Measurements from ENCODE around the gene SFMBT1. TPM values are rescaled to one million over a fixed set of nuclear protein-coding genes. Genes with fewer than 3 reads are reported as not detected.
"Not testable (repeated sequence)": the region's sequence is repeated elsewhere in the genome, so short reads cannot be mapped to it uniquely, and the experiment has no call there.

Gene SFMBT1
- total RNA-seq, 1 donor from 2014 or later = 17.3 TPM

DNA sequence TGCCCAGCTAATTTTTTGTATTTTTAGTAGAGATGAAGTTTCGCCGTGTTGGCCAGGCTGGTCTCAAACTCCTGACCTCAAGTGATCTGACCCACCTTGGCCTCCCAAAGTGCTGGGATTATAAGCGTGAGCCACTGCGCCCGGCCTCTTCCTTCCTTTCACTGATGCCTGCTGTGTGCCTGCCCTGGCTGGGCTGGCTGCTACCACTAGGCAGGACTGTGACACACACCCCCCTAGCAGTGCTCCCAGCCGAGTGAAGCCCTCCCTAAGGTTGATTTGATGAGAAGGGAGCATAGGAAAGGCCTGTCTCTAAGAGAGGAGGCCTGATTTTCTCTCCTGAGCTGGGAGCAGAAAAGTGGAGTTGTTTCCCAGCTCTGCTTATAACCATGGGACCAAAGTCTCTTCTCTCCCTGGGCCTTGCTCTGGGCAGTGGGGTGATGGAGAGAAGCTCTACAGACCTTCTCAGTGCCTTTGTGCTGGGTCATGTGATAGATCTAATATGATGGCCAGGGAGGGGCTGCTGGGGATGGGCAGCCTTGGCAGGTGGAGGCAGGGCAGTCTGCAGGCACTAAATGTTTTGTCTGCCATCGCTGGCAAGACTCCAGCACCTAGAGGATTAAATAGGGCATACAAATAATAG lies 20.1 kb upstream of the SFMBT1 start:
- Histone ChIP-seq H3K27me3 (ENCODE audit: low read depth) (no peaks in the 10 kb centered on the region), H3K9me3 (no peaks in the 10 kb centered on the region), H3K4me1 (no peaks in the 10 kb centered on the region), H3K27ac (no peak overlapping the region), H3K4me3 (no peak overlapping the region), H3K36me3 (no peaks in the 10 kb centered on the region)
- ATAC-seq (no peak), DNase-seq (no peak)
- TF ChIP-seq, protein P1, sequence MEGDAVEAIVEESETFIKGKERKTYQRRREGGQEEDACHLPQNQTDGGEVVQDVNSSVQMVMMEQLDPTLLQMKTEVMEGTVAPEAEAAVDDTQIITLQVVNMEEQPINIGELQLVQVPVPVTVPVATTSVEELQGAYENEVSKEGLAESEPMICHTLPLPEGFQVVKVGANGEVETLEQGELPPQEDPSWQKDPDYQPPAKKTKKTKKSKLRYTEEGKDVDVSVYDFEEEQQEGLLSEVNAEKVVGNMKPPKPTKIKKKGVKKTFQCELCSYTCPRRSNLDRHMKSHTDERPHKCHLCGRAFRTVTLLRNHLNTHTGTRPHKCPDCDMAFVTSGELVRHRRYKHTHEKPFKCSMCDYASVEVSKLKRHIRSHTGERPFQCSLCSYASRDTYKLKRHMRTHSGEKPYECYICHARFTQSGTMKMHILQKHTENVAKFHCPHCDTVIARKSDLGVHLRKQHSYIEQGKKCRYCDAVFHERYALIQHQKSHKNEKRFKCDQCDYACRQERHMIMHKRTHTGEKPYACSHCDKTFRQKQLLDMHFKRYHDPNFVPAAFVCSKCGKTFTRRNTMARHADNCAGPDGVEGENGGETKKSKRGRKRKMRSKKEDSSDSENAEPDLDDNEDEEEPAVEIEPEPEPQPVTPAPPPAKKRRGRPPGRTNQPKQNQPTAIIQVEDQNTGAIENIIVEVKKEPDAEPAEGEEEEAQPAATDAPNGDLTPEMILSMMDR (IDR thresholded peaks at IDR 0.05) = no peak
- intact Hi-C loops (cut with DNase I) = no loop called here

DNA sequence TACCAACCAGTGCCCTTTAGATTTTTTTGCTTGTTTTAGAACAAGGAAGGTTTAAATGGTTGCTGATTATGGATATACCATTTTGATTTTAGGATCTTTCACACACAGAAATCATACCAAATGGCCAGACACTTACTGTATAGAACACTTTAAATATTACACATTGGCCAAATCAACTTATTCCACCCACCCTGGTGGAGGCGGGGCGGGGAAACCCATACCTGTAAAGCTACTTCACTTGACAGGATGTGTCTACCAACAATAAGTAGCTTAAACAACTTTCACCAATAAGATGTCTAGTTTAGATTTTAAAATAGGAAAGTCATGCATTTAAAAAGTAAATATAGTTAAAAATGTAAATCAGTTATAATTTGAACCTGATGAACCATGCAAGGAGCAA lies 17.0 kb upstream of the SFMBT1 start:
- Histone ChIP-seq H3K27ac (no peak overlapping the region), H3K4me3 (no peak overlapping the region), H3K9me3 (no peaks in the 10 kb centered on the region), H3K27me3 (ENCODE audit: low read depth) (no peaks in the 10 kb centered on the region), H3K36me3 (no peaks in the 10 kb centered on the region), H3K4me1 (no peaks in the 10 kb centered on the region)
- DNase-seq = no peak
- ATAC-seq = no peak
- TF ChIP-seq, protein P1 (IDR thresholded peaks at IDR 0.05) = no peak
- intact Hi-C loops (cut with DNase I) = no loop called here

DNA sequence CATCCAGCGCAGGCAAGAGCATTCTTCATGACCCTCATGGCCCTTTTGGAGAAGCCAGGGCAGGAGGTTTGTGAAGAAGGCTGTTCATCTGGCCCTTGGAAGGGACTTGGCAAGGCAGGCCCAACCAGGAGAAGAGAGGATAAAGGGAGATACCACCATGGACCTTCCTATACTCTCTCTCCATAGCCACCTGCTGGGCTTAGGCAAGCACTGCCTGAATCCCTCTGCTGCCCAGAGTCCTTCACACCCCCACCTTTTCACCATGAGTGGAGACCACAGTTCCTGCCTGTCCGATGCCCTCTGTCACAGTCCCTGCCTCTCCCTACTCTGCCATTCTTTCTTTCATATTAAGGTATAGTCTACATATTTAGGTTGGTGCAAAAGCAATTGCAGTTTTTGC lies 10.6 kb upstream of the SFMBT1 start:
- Histone ChIP-seq H3K4me1 (no peaks in the 10 kb centered on the region), H3K4me3 (no peak overlapping the region), H3K9me3 (no peaks in the 10 kb centered on the region), H3K27me3 (ENCODE audit: low read depth) (no peaks in the 10 kb centered on the region), H3K27ac (no peak overlapping the region), H3K36me3 (no peaks in the 10 kb centered on the region)
- TF ChIP-seq, protein P1 (IDR thresholded peaks at IDR 0.05) = no peak
- ATAC-seq (no peak), DNase-seq (no peak)
- intact Hi-C loops (cut with DNase I) = no loop called here

DNA sequence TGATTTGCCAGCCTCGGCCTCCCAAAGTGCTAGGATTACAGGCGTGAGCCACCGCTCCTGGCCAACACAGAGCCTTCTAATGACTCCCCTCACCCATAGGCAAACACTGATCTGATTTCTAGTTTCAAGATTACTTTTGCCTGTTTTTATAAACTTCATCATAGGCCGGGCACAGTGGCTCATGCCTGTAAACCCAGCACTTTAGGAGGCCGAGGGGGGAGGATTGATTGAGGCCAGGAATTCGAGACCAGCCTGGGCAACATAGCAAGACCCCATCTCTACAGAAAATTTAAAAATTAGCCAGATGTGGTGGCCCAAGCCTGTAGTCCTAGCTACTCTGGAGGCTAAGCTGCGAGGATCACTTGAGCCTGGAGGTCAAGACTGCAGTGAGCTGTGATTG lies 8.4 kb upstream of the SFMBT1 start:
- intact Hi-C loops (cut with DNase I); H3K27ac ChIP-seq; DNase-seq; H3K4me3 ChIP-seq; H3K27me3 ChIP-seq (ENCODE audit: low read depth); H3K9me3 ChIP-seq; H3K4me1 ChIP-seq; ATAC-seq; H3K36me3 ChIP-seq: not testable (repeated sequence)

DNA sequence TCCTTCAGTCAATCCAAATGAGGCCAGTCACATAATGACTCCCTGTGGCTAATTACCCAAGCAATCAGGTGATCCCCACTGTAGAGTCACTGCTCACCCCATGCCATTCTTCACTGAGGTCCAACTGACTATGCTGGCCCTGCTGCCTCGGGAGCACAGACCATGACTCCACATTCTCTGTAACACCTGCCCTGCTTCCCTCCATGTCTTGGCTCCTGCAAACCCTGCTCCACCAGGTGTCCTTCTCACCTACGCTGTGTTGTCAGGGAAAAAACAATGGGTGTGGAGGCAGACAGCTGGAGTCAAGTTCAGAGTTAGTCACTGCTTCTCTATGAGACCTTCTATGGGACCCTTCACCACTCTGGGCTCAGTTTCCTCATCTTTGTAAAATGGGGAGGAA lies 6.1 kb upstream of the SFMBT1 start:
- Histone ChIP-seq H3K27ac (no peak overlapping the region), H3K4me1 (peaks cover under 1% of the 10 kb centered on the region), H3K36me3 (no peaks in the 10 kb centered on the region), H3K27me3 (ENCODE audit: low read depth) (no peaks in the 10 kb centered on the region), H3K4me3 (no peak overlapping the region), H3K9me3 (no peaks in the 10 kb centered on the region)
- peak in 1 of 2 donors; percentile 25 for ATAC-seq
- TF ChIP-seq, protein P1 (IDR thresholded peaks at IDR 0.05) = no peak
- intact Hi-C loops (cut with DNase I) = no loop called here
- no peak for DNase-seq

DNA sequence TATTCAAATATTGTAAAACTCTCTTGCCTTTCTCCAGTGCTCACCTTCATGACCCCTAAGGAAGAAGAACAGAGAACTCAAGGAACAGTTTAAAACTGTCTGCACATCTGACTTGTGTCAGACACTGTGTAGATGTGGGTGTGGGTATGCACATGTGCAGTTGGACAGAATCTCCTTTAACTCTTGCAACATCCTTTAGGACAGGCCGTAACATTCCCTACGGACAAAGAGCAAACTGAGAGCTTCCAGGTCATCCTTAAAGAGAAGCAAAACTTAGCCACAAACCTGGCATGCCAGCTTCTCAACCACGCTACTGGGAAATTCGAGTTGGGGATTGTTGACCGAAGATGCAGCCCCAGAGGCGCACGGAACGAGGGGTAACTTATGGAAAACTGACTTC lies 4.1 kb upstream of the SFMBT1 start:
- intact Hi-C loops (cut with DNase I) = no loop called here
- Histone ChIP-seq H3K27me3 (ENCODE audit: low read depth) (no peaks in the 10 kb centered on the region), H3K36me3 (no peaks in the 10 kb centered on the region), H3K27ac (no peak overlapping the region), H3K4me1 (peaks cover 7% of the 10 kb centered on the region), H3K9me3 (no peaks in the 10 kb centered on the region), H3K4me3 (no peak overlapping the region)
- DNase-seq (no peak), ATAC-seq (no peak)
- TF ChIP-seq, protein P1 (IDR thresholded peaks at IDR 0.05) = no peak

Measured in lower lobe of right lung (tissue), 2 donors.